Naive thymus-derived CD8-positive, alpha-beta T cell (primary cell): ENCODE data around the gene TBC1D9B. TPM values are rescaled to one million over a fixed set of nuclear protein-coding genes. Genes with fewer than 3 reads are reported as not detected.
A peak's percentile ranks its signal among the peaks of the same experiment; 100 is the strongest.

ENCODE experiments used
- ATAC-seq, 2 donors: fragments of 150-1000 bp; cut with Tn5 transposase in 1 of 2; sonication (Bioruptor Pico), chemical (Tn5 transposase) in 1 of 2; 1 replicate in 1 of 2; 2 replicates in 1 of 2; pipeline ENCODE4 v1.10.0; 2021; ENCODE audit warnings: mild to moderate bottlenecking in 2 of 2, moderate library complexity in 2 of 2
- POLR2A ChIA-PET: fragments of 350-600 bp; sonication (Branson Sonifier 250); formaldehyde crosslinking; loops from one replicate; lab custom pipeline; 2021; ENCODE audit warnings: antibody characterized with exemption; lab: Charles Lee
- DNase-seq, 10 donors: peaks; one replicate each; pipeline versions ENCODE4 v3.0.0 to v3.0.0-alpha.2; 2020 to 2022
- H3K27ac Mint-ChIP-seq, 10 donors: one replicate each; pipeline ENCODE4 v1.8.0; 2020 to 2022; ENCODE audit warnings: mild to moderate bottlenecking in 10 of 10, mixed read lengths in 10 of 10, moderate library complexity in 4 of 10, inconsistent platforms in 1 of 10
- H3K27me3 Mint-ChIP-seq, 5 donors: one replicate each; pipeline ENCODE4 v1.8.0; 2021 to 2022; ENCODE audit warnings: mixed read lengths in 5 of 5
- H3K36me3 Mint-ChIP-seq, 3 donors: one replicate each; pipeline ENCODE4 v1.8.0; 2020 to 2022; ENCODE audit warnings: mixed read lengths in 3 of 3, mild to moderate bottlenecking in 2 of 3, inconsistent platforms in 1 of 3
- H3K4me1 Mint-ChIP-seq, 4 donors: one replicate each; pipeline ENCODE4 v1.8.0; 2021 to 2022; ENCODE audit warnings: mixed read lengths in 4 of 4
- H3K4me3 Mint-ChIP-seq, 10 donors: one replicate each; pipeline ENCODE4 v1.8.0; 2020 to 2022; ENCODE audit warnings: mild to moderate bottlenecking in 10 of 10, mixed read lengths in 10 of 10, moderate library complexity in 6 of 10, inconsistent platforms in 1 of 10
- H3K9me3 Mint-ChIP-seq, 9 donors: one replicate each; pipeline ENCODE4 v1.8.0; 2020 to 2022; ENCODE audit warnings: mixed read lengths in 9 of 9, mild to moderate bottlenecking in 3 of 9, inconsistent platforms in 1 of 9, moderate library complexity in 1 of 9
- polyA plus RNA-seq, 3 donors: library from polyadenylated mRNA; unstranded; fragments of 300-500 nt; fragmentation: Illumina TruSeq; gene quantifications; one replicate each; pipeline ENCODE4 v1.2.3, GENCODE V29; 2021
- total RNA-seq, 8 experiments: library from RNA in 2 of 8; stranded (reverse) in 2 of 8; gene quantifications; one replicate each; pipeline ENCODE4 v1.2.3 and lab custom pipeline; 2021 to 2026

Gene TBC1D9B
- total and polyA plus RNA-seq, 5 experiments from 2014 or later = 11.0 to 89.2 (median 40.6) TPM

DNA sequence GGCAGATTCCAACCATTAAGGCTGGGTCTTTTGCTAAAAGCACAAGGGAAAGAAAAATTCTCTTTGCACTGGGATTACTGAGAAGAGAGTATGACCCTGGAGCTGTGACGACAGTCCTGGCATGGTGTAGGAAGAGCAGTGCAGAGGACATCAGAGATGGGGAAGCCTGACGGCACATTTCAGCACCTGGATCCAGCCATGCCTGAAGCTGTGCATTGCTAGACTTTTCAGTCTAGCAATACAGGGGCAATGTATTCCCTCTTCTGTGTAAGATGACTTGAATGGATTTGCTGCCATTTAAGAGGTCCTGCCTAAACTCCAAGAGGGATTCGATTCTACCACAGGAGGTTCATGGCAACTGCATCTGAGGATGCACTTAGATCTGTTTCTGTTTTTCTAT is 36.7 kb downstream of the TBC1D9B start:
- no peak for ATAC-seq
- no peak overlapping the region for H3K4me3 Mint-ChIP-seq

DNA sequence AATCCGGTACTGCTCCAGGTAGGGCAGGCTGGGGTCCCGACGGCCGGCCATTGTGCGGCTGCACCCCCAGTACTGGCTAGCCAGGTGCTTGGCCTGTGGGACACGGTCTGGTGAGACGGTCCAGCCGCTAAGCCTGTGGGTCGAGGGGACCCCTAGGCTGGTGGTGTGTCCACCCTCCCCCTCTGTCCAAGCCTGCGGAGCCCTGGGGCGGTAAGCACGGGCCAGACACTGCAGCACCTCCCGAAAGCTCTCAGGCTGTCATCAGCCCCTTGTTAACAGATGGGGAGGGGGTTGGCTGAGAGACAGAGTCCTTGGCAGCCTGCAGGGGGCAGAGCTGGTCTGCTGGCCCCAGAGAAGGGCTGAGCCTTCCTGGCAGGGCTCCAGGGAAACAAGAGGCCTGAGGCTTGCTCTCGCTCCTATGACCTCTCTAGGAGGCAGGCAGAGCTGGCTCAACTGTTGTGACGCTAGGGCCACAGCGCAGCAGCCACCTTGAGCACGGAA is 37.2 kb downstream of the TBC1D9B start:
- no peak overlapping the region for H3K4me3 Mint-ChIP-seq
- ATAC-seq (no peak), DNase-seq (no peak)
- peaks cover 0 to 34% (median 10%) of the 10 kb centered on the region in 3 donors for H3K36me3 Mint-ChIP-seq
- no peaks in the 10 kb centered on the region for H3K9me3 Mint-ChIP-seq
- no peaks in the 10 kb centered on the region for H3K27me3 Mint-ChIP-seq
- POLR2A ChIA-PET = interaction anchor here (1.1 kb wide), 1 partner anchor 53 kb away, joined by 5 read pairs; no protein-coding TSS in a partner anchor
- H3K27ac Mint-ChIP-seq = no peak overlapping the region
- H3K4me1 Mint-ChIP-seq = no peaks in the 10 kb centered on the region

More for the DNA sequence above, 36.7 kb downstream of the TBC1D9B start:
- no peaks in the 10 kb centered on the region for H3K4me1 Mint-ChIP-seq
- peak overlapping the region in 1 of 10 donors; percentile 28 for H3K27ac Mint-ChIP-seq
- H3K27me3 Mint-ChIP-seq = no peaks in the 10 kb centered on the region
- POLR2A ChIA-PET = interaction anchor here (1.1 kb wide), 1 partner anchor 53 kb away, joined by 5 read pairs; no protein-coding TSS in a partner anchor
- H3K36me3 Mint-ChIP-seq = peaks cover 0 to 38% (median 11%) of the 10 kb centered on the region in 3 donors
- no peaks in the 10 kb centered on the region for H3K9me3 Mint-ChIP-seq
- no peak for DNase-seq

DNA sequence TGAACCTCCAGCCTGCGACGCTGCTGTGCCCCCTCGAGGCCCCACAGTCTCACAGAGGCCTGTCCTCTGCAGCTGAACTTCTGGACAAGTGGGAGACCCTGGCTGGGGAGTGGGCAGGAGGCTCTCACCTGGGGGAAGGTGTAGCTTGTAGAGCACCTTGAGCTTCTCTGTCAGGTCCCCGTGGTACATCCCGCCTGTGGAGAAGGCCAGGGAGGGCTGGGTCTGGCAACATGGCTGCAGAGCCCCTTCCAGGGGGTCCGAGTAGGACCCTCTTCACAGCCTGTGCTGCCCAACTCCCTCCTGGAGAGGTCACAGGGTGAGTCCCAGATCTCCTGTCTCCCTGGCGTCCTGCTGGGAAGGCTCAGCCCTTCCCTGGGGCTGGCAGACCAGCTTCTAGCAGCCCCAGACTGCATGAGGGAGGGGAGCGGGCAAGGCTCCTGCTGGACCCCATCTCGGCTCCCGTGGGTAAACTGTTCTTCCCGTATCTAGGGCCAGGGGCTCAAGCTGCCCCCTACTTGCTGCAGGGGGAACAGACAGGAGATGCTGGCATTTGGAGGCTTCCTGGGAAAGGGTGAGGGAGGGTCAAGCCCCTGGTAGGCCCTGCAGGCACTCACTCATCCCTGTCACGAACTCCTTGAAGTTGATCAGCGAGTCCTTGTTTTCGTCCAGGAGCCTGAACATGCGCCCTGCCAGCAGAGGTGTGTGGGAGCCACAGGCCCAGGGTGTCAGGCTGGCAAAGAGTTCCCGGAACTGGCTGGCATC is 37.9 kb downstream of the TBC1D9B start:
- Mint-ChIP-seq H3K27ac (no peak overlapping the region), H3K4me3 (no peak overlapping the region), H3K4me1 (no peaks in the 10 kb centered on the region), H3K27me3 (no peaks in the 10 kb centered on the region), H3K9me3 (no peaks in the 10 kb centered on the region), H3K36me3 (peaks cover 0 to 31% (median 8%) of the 10 kb centered on the region in 3 donors)
- ATAC-seq (no peak), DNase-seq (no peak)
- POLR2A ChIA-PET = no interaction called here

DNA sequence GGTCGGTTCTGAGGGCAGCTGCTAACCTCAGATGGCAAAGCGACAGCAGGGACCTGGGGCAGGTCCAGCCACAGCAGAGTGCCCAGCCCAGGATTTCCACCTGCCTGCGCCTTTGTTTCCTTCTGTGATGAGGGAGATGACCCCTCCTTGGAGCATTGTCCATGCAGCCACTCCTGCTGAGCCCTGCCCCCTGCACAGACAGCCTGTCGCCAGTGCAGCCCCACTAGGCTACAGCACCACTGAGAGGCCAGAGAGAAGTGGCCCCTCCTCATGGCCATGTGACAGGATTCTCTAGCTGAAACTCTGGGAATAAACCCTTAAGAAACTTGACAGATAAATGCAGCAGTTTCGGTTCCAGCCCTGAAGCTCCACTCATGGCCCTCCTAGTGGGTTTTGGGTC is 38.6 kb downstream of the TBC1D9B start:
- Mint-ChIP-seq H3K36me3 (peaks cover 0 to 27% (median 8%) of the 10 kb centered on the region in 3 donors), H3K9me3 (no peaks in the 10 kb centered on the region), H3K4me1 (no peaks in the 10 kb centered on the region), H3K4me3 (no peak overlapping the region), H3K27me3 (no peaks in the 10 kb centered on the region), H3K27ac (peak overlapping the region in 1 of 10 donors; percentile 48)
- DNase-seq (no peak), ATAC-seq (no peak)
- POLR2A ChIA-PET = no interaction called here

DNA sequence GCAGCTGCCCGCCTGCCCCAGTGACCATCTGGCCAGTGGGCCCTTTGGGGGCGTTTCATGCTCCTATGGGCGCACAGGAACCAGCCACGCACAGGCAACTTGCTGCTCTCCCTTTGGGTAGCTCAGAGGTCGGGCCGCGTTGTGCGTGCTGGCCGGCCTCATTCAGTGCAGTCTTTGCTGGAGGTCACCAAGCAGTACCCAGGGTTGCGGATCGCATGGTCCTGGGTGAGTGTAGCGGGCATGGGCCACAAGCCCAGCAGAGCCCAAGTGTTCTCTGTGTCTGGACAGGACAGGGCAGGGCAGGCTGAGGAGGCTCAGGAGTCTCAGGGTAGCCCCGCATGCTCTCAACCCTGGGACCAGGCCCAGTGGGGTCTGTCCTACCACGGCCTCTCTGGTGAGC is 39.2 kb downstream of the TBC1D9B start:
- Mint-ChIP-seq H3K4me3 (no peak overlapping the region), H3K27me3 (no peaks in the 10 kb centered on the region), H3K9me3 (no peaks in the 10 kb centered on the region), H3K27ac (peak overlapping the region in 4 of 10 donors; percentile 41 to 79 (median 52)), H3K36me3 (peaks cover 0 to 24% (median 8%) of the 10 kb centered on the region in 3 donors), H3K4me1 (no peaks in the 10 kb centered on the region)
- POLR2A ChIA-PET = no interaction called here
- ATAC-seq (no peak), DNase-seq (no peak)

DNA sequence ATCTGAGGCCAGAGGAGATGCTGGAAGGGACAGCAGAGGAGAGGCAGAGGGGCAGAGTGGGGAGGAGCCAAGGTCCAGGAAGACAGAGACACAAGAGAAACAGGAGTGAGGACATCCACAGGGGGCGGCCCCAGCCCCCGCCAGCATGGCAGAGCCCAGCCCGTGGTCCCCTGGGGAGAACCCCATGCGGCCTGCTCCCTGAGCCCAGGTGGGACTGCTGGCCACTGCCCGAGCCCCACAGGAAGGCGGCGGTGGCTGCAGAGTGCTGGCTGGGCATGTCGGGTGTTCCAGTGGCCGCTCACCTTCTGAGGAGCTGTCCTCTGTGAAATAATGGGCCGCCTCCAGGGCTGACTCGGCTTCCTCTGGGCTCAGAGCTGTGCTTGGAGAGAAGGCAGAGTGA is 40.2 kb downstream of the TBC1D9B start:
- H3K9me3 Mint-ChIP-seq = no peaks in the 10 kb centered on the region
- H3K27ac Mint-ChIP-seq = peak overlapping the region in 4 of 10 donors; percentile 52 to 88 (median 74)
- peaks cover 0 to under 1% (median 0%) of the 10 kb centered on the region in 4 donors for H3K4me1 Mint-ChIP-seq
- DNase-seq (no peak), ATAC-seq (no peak)
- peaks cover 0 to 28% (median 8%) of the 10 kb centered on the region in 3 donors for H3K36me3 Mint-ChIP-seq
- POLR2A ChIA-PET = no interaction called here
- H3K4me3 Mint-ChIP-seq = no peak overlapping the region
- H3K27me3 Mint-ChIP-seq = no peaks in the 10 kb centered on the region

DNA sequence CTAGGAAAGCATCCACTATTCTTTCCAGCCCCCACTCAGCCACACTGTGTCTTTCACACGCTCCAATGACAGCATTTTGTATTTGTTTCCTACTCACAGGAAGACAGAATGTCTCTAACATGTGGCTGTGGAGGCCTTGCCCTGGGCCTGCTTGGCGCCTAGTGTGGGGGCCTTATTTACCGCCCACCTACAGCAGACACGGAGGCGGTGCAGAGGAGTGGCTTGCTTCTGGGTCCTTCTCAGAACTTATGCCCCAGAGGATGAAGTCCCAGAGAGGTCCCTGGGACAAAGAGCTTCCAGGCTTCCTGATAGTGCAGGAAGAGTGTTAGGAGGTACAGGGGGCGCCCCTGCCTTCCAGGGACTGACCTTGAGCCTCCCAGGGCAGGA is 40.6 kb downstream of the TBC1D9B start:
- POLR2A ChIA-PET = no interaction called here
- Mint-ChIP-seq H3K27me3 (no peaks in the 10 kb centered on the region), H3K36me3 (peaks cover 0 to 25% (median 8%) of the 10 kb centered on the region in 3 donors), H3K9me3 (no peaks in the 10 kb centered on the region), H3K4me3 (no peak overlapping the region), H3K27ac (peak overlapping the region in 7 of 10 donors; percentile 26 to 88 (median 68)), H3K4me1 (peaks cover 0 to 2% (median 0%) of the 10 kb centered on the region in 4 donors)
- no peak for DNase-seq
- ATAC-seq = no peak

DNA sequence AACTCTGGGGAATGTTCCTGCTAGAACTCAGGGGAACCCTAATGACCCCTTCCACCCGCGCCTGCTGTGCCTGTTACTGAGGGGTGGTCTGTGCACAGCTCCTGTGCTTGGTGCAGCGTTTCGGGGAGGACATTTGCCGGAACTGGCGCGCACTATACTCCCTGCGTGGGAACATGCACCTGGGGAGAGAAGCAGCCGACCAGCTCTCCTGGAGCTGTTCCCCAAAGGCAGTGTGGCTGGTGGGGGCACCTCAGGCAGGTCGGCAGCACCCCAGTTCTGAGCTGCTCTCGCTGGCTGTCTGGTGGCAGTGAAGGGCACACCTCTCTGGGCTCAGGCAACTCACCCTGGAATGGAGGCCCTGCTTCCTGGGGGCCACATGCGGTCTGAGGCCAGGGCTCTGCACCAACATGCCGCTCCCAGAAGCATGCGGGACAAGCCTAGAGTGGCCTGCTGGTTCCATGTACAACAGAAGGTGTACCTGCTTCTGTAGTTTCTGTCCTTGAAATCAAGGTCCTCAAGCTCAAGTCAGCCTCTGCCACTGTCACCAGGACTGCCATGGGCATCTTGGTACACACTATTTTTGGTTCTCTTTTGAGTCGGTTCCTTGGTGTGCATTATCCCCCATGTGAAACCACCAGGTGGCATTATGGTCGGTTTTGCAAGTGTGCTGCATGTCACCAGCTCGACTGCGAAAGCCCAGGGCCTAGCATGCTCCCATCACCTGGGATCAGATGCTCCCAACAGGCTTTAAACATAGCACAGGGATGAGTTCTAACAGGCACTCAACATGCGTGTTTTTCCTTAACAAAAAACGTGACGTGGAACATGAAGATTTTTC is 41.2 kb downstream of the TBC1D9B start:
- no peak overlapping the region for H3K4me3 Mint-ChIP-seq
- peak in 1 of 2 donors; percentile 37 for ATAC-seq
- POLR2A ChIA-PET = no interaction called here
- no peaks in the 10 kb centered on the region for H3K27me3 Mint-ChIP-seq
- peaks cover 0 to 24% (median 8%) of the 10 kb centered on the region in 3 donors for H3K36me3 Mint-ChIP-seq
- peak overlapping the region in 5 of 10 donors; percentile 25 to 79 (median 34) for H3K27ac Mint-ChIP-seq
- peaks cover 0 to 2% (median 0%) of the 10 kb centered on the region in 4 donors for H3K4me1 Mint-ChIP-seq
- no peak for DNase-seq
- H3K9me3 Mint-ChIP-seq = no peaks in the 10 kb centered on the region

DNA sequence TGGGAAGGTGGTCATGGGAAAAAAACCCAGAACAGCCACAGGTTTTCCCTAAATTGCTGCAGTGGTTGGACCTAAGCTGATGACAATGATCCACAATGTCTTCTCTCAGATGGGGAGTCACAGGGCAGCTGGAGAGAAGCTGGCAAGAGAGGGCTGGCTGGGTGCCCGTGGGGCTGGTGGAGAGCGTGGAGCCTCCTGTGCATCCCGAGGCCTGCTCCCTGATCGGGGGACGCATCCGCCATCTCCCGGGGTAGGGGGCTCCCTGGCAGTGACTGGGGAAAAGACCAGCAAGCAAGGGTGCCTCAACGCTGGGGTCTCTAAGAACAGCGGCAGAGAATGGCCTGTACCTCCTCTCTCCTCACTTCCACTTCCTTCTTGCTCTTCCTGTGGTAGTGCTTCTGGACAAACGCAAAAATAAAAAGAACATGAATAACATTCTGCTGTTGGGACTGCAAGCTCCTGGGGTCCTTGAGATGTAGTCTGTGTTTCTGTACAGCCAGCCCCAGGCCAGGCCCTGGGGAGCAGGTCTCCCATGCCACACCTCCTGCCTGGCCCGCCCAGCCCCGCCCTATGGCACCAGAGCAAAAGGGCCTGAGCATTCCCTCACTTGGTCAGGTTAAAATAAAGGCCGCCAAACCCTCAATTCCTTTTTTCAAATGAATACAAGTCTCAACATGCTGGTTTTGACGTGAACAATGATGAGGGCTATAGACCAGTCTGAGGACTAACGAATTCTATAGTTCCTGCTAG is 42.0 kb downstream of the TBC1D9B start:
- DNase-seq (no peak), ATAC-seq (no peak)
- Mint-ChIP-seq H3K36me3 (peaks cover 0 to 18% (median under 1%) of the 10 kb centered on the region in 3 donors), H3K27ac (peak overlapping the region in 1 of 10 donors; percentile 68), H3K4me1 (peaks cover 0 to 2% (median 0%) of the 10 kb centered on the region in 4 donors), H3K27me3 (no peaks in the 10 kb centered on the region), H3K9me3 (no peaks in the 10 kb centered on the region), H3K4me3 (no peak overlapping the region)
- POLR2A ChIA-PET = no interaction called here

DNA sequence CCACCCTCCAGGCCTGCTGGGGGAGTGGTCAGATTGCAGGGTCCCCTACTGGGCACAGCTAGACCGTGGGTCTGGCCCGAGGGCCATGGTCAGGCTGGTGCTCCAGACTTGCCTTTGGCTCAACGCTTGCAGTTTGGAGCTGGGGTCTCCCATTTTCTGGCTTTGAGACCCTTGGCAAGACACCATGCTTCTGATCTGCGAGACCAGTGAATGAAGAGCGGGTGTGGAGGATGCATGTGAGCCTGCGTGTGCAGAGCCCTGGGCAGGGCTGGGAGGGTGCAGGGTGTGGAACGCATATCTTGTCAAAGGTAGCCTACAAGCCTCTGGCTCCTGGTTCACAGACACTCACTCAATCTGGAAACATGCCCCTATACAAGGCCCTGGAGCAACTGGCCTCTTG is 43.0 kb downstream of the TBC1D9B start:
- Mint-ChIP-seq H3K27me3 (no peaks in the 10 kb centered on the region), H3K4me1 (peaks cover 0 to 5% (median 3%) of the 10 kb centered on the region in 4 donors), H3K27ac (peak overlapping the region in 1 of 10 donors; percentile 13), H3K9me3 (no peaks in the 10 kb centered on the region), H3K4me3 (no peak overlapping the region), H3K36me3 (peaks cover 0 to 17% (median 0%) of the 10 kb centered on the region in 3 donors)
- POLR2A ChIA-PET = no interaction called here
- no peak for ATAC-seq
- no peak for DNase-seq

DNA sequence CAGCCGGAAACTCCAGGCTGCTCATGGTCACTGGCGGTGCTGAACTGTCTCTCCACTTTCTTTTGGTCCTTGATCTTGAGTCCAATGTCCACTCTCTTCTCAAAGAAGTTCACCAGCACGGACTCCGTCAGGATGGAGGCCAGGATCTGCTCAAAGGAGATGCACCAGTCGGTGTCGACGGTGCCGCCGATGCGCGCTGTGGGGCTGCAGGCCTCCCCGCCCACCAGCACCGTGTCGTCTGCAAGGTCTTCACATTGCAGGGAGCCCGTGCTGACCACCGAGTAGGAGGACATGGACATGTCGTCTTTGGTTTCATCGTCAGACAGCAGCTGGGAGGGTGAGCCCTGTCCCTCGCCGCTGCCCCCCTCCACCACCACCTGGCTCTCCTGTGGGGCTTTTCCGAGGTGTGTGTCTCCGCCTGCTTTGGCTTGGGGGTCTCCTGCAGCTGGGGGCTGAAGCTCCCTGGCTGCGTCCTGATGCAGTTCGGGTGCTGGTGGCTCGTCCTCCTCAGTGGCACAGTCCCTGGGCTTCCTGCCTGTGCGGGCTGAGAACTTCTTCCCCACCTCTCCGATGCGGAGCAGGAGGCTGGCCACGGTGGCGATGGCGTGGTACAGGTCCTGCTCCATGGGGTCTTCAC is 44.1 kb downstream of the TBC1D9B start:
- Mint-ChIP-seq H3K9me3 (no peaks in the 10 kb centered on the region), H3K4me3 (no peak overlapping the region), H3K4me1 (peaks cover 2 to 7% (median 5%) of the 10 kb centered on the region in 4 donors), H3K27me3 (no peaks in the 10 kb centered on the region), H3K36me3 (peaks cover 0 to 17% (median 0%) of the 10 kb centered on the region in 3 donors), H3K27ac (no peak overlapping the region)
- ATAC-seq (no peak), DNase-seq (no peak)
- POLR2A ChIA-PET = no interaction called here

DNA sequence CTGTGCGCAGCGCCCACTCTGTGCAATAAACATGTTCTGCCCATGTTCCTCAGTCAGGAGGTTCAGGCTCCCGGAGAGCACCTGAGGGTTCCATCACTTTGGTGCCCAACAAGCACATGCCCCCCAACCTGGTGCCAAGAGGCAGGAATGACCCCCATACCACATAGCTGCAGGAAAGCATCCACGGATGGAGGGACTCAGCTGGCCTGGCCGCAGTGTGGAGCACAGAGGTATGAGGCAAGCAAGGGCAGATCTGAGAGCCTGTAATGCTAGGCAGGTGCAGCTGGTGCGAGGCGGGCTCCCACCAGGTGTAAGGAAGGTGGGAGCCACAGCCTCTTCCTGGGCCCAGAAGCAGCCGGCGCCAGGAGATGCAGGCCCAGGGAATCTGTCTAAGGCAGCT is 44.8 kb downstream of the TBC1D9B start:
- Mint-ChIP-seq H3K4me1 (peaks cover 6 to 11% (median 8%) of the 10 kb centered on the region in 4 donors), H3K27me3 (no peaks in the 10 kb centered on the region), H3K4me3 (no peak overlapping the region), H3K9me3 (no peaks in the 10 kb centered on the region), H3K27ac (no peak overlapping the region), H3K36me3 (peaks cover 0 to 12% (median 0%) of the 10 kb centered on the region in 3 donors)
- DNase-seq (no peak), ATAC-seq (no peak)
- POLR2A ChIA-PET = no interaction called here
